Pons (tissue), 1 donor: ENCODE results near the gene DLG2.
"Not testable (repeated sequence)": the region's sequence is repeated elsewhere in the genome, so short reads cannot be mapped to it uniquely, and the experiment has no call there.

Experiments used
- DNase-seq: peaks from one replicate; pipeline ENCODE4 v3.0.0-alpha.2; 2016; ENCODE audit warnings: low spot score

Gene DLG2

DNA sequence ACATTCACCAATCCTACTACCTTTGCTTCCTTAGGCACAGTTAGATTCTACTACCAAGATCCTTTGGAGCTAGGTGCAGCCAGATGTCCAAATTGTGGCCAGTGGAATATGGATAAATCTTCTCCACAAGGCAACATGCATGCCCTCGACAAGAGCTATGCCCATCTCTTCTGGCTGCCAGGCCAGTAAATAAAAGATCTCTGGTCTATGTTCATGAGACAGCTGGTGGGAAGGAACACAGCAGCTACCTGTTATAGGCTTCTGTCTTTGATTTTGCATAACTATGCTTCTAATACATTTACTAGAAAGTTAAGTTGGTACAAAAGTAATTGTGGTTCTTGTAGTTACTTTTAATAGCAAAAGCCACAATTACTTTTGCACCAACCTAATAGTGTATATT lies 182.7 kb downstream of the DLG2 start:
- DNase-seq: no peak

DNA sequence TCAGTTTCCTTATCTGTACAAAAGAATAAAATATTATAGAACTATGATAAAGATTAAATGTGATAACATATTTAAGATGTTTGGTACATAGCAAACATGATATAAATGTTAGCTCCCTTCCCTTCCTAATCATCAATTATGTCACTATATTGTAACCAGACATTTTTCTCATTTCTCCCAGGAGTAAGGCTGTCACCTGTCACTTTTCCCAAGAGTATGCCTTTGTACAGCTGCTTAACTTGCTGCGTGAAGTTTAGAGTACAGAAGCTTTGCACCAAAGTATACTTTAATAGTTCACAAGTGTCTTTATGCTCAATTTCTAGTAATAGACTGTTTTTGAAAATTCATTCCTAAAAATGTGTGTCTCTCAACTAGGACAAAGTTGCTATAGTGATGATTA lies 186.9 kb downstream of the DLG2 start:
- no peak for DNase-seq

DNA sequence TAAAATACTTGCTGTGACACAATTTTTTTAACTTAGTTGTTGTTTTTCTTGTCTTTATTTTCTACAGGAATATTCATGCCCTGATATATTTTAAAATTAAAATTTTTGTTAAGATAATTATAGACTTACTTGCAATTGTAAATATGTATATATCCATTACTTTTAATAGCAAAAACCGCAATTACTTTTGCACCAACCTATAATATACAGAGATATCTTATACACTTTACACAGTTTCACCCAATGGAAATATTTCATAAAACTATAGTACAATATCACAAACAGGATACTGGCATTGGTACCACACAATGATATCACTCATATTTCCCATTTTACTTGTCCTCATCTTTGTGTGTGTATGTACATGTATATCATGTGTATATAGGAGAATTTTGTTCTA lies 188.8 kb downstream of the DLG2 start:
- DNase-seq: no peak

DNA sequence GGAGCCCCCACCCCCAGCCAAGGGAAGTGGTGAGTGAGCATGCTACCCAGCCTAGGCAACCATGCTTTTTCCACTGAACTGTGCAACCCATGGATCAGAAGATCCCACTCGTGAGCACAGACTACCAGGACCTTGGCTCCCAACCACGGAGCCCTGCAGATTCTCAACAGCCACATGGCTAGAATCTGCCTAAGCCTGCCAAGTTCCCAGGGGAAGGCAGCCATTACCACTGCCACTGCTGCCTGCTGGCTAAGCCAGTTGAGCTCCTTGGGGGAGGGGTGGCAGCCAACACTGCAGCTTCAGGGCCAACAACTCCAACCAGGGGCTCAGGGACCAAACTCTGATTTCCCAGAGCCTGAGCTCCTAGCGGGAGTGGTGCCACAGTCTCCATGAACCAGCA lies 195.8 kb downstream of the DLG2 start:
- DNase-seq: no peak

DNA sequence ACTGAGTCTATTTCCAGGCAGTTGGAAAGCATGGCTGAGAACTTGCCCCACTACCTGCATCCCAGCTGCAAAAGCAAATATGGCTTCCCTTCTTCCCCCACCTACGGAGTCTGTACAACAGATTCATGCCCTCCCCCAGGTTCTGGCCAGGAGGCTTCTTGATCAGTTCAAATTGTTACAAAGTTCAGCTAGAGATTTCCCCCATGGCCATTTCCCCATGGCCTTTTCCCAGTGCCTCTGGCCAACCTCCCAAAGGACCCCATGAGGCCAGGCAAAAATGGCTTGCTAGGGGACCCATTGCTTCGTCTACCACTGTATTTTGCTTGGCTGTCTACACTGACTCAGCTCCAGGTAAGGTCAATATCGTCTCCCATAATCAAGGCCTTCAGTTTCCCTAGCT lies 203.3 kb downstream of the DLG2 start:
- no peak for DNase-seq

DNA sequence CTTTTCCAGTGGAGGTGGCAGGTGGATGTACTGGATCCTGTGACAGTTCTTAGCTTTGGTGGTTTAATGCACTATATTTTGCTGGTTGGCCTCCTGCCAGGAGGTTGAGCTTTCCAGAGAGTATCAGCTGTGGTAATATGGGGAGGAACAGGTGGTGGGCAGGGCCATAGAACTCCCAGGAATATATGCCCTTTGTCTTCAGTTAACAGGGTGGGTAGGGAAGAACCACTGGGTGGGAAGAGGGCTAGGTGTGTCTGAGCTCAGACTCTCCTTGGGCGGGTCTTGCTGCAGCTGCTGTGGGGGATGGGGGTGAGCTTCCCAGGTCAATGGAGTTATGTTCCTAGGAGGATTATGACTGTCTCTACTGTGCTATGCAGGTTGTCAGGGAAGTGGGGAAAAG lies 203.8 kb downstream of the DLG2 start:
- no peak for DNase-seq

DNA sequence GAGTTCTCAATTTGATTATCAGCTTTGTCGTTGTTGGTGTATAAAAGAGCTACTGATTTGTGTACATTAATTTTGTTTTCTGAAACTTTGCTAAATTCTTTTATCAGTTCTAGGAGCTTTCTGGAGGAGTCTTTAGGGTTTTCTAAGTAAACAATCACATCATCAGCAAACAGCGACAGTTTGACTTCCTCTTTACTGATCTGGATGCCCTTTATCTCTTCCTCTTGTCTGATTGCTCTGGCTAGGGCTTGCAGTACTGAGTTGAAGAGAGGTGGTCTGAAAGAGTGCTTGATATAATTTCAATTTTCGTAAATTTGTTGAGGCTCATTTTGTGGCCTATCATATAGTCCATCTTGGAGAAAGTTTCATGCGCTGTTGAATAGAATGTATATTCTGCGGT lies 213.0 kb downstream of the DLG2 start:
- DNase-seq: no peak

DNA sequence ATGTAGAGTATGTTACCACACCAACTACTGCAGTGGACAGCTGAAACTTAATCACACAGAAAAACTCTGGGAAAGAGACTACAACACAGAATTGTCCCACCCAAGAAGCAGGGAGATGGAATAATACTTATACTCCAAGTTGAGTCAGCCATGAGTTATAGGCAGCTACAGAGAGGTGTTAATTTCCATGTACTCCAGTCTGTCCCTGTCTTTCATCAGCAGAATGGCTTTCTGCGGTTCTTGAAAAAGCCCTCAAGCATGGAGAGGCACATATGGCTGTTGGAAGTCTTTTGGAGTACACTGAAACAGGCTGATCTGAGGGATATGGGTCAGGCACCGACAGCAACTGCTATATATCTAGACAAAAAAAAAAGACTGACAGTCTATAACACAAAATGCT lies 219.5 kb downstream of the DLG2 start:
- DNase-seq: no peak

DNA sequence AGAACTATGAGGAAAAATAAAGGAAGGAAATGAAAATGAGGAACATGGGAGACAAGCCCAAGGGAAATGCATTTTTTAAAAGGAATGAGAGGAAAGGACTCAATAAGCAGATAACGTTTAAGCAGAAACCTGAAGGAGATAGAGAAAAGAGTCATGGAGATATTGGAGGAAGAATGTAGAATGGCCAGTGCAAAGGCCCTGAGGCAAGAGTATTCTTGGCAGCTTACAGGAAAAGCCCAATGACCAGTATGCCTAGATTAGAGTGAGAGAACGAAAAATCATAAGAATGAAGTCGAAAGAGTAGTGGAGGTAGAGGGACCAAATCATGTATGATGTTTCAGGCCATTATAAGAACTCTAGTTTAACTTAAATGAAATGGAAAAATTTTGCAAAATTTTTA lies 220.3 kb downstream of the DLG2 start:
- DNase-seq: no peak

DNA sequence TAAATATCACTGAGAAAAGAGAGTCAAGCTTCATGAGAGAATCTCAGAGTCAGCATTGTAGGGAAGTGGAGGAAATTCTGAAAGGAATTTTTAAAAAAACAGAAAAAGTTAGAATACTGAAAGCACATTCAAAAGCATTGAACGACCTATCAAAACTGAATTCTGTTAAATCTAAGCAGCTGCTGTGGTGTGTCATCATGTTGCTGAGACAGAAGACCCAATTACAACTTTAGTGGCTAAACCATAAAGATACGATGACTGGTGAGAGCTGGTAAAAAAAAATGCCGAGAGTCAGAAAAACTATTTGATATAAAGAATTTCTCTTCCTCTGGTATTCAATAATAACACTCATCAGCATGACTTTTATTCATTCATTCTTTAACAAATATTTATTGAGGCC lies 220.8 kb downstream of the DLG2 start:
- DNase-seq: no peak

DNA sequence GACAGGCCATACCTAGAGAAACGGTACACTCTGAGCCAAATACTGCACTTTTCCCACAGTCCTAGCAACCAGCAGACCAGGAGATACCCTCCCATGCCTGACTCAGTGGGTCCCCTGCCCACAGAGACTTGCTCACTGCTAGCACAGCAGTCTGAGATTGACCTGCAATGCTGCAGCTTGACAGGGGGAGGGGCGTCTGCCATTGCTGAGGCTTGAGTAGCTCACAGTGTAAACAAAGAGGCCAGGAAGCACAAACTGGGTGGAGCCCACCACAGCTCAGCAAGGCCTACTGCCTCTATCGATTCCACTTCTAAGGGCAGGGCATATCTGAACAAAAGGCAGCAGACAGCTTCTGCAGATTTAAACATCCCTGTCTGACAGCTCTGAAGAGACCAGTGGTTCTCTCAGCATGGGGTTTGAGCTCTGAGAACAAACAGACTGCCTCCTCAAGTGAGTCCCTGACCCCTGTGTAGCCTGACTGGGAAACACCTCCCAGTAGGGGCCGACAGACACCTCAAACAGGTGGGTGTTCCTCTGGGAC lies 231.6 kb downstream of the DLG2 start:
- DNase-seq: not testable (repeated sequence)

DNA sequence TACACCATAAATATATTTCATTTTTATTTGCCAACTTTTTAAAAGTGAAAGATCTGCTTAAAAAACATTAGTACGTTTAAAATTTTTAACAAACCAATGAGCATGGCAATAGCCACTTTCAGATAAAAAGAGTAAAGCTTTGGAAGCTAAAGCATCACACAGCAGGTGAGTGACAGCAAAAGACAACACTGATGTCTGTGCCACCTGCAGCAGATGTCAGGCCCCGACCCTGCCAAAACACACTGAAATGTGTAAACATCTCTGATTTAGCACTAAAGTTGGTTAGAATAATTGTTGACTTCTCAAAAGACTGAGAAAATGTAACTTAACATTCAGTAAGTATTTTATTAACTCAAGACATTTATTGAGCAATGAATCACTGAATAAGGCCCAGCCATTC lies 232.9 kb downstream of the DLG2 start:
- no peak for DNase-seq

DNA sequence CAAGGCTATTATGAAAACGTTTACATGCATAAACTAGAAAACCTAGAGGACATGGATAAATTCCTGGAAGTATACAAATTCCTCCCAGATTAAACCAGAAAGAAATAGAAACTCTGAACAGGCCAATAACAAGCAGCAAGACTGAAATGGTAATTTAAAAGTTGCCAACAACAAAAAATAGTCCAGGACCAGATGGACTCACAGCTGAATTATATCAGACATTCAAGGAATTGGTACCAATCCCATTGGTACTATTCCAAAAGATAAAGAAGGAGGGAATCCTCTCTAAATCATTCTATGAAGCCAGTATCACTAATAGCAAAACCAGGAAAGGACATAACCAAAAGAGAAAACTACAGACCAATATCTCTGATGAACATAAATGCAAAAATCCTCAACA lies 236.0 kb downstream of the DLG2 start:
- no peak for DNase-seq

DNA sequence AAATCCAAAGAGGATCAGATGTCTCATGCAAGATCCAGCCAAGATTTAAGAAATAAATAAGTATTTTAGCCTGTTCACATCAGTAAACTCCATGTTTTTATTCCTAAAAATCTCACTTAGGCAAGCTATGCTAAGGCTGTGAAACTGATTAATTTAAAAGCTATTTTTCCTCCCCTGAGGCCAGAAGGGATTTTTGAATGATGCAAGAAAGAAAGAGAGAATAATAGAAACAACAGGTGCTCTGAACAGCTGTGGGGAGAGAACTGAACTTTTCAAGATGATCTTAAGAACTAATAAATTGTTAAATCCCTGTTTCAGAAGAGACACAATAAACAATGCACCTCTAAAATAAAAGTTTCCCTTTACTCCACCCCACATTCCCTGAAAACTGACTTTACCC lies 241.6 kb downstream of the DLG2 start:
- no peak for DNase-seq

DNA sequence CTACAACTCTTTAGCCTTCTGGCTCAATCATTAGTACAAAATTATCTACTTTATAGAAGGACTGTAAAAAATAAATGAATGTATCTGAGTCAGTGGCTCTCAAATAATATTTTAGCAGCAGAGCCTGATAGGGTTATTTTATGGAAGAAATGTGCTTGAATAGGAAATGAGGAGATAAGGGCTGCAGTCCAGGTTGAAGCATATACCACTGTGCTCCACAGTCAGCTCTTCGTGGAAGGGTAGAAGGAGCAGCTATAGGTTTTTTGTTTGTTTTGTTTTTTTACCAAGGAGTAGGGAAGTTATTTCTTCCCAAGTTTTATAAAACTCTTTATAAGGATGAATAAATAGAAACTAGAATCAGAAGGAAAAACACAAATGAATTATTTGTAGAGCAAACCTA lies 242.0 kb downstream of the DLG2 start:
- DNase-seq: no peak

DNA sequence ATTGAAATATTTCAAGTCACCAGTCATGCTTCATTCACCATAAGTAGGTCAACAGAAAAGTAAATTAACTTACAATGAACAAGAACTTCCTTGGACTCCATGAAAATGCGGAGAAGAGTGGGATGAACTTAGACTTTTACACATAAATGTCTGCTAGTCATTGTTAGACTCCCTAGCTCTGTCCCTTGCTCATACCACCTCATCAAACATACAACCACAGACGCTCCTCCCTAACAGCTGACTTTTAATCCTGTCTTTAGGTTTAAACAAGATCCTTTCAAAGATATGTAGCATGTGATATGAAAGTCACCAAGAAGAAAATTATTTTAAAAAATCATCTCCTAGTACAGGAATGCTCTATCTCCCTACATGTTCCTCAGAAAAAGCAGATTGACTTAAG lies 248.1 kb downstream of the DLG2 start:
- DNase-seq: no peak

DNA sequence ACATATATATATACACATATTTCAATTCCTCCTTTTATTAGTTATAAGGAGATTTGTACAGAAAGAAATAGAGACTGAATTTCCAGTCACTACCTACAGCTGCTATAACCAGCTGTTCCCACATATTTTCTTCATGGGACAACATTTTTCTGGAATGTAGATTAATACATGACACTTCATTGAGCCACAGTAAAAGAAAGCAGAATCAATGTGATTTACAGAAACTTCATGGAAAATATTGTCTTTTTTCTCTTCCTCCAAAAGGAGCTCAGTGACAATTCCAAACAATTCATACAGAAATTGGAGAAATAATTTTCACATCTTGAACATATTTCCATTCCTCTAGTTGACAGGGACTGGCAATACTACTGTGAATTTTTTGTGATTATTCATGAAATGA lies 249.2 kb downstream of the DLG2 start:
- no peak for DNase-seq

DNA sequence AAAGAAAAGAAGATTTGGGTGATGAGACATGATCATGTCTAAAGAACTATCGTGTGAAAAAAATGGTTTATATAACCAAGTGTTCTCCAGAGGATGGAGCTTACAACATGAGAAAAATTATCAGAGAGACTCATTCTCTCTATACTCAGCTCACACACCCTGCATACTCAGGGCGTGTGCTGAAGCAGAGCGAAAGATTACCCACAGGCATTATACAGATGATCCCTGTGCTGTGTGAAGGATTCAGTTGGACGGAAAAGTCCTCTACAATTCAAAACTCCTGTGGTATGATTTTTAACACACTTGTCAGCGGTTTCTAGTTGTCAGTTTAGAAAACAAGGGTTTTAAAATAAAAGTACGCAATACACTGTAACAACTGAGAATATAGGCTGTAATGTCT lies 267.3 kb downstream of the DLG2 start:
- DNase-seq: no peak

DNA sequence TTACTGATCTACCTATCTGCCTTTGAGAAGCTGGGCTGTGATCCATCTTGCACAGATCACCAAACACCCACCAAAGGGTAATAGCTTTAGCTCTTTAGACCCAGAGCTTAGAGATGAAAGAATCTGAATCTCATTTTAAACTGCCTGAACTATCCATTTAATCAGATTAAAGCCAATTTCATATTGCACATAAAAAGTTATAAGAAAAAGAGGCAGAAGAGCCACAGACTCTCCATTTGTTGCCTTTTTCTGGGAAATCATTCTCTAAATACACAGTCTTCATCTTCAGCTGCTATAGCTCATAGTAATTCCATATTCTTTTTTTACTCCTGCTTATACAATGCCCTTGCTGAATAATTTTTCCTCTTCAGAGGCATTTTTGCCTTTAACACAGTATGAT lies 271.2 kb downstream of the DLG2 start:
- no peak for DNase-seq

DNA sequence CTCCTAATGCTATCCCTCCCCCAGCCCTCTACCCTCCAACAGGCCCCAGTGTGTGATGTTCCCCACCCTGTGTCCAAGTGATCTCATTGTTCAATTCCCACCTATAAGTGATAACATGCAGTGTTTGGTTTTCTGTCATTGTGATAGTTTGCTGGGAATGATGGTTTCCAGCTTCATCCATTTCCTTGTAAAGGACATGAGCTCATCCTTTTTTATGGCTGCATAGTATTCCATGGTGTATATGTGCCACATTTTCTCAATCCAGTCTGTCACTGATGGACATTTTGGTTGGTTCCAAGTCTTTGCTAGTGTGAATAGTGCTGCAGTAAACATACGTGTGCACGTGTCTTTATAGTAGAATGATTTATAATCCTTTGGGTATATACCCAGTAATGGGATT lies 277.6 kb downstream of the DLG2 start:
- not testable (repeated sequence) for DNase-seq

DNA sequence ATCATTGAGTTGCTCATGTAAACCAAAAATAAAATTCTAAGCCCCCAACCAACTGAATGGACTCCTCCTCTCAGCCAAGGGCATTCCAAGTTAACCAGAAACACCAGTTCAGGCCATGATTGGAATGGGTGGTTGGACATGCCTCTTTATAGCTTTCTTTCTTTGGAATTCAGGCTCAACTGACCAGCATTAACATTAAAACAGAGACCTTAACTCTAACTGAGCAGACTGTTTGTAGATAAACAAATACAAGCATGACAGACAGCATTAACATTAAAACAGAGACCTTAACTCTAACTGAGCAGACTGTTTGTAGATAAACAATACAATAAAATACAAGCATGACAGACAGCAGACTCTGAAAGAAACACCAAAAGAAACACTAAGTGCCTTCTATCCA lies 278.2 kb downstream of the DLG2 start:
- DNase-seq: no peak

DNA sequence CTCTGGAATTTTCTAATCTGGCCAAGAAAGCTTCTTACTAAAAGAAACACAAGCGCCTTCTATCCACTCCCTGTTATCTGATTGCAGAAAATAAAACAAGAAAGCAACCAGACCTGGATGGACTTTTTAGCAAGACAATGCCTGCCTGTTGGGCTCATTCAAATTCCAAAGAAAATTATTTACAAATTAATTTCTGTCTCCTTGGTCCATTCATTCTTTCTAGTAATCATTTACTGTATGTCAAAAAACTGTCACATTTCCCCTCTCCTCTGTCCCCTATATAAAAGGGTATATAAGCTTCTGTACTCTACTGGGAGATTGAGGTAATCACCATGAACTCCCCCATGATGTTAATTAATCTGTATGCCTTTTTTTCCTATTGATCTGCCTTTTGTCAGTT lies 279.9 kb downstream of the DLG2 start:
- no peak for DNase-seq

DNA sequence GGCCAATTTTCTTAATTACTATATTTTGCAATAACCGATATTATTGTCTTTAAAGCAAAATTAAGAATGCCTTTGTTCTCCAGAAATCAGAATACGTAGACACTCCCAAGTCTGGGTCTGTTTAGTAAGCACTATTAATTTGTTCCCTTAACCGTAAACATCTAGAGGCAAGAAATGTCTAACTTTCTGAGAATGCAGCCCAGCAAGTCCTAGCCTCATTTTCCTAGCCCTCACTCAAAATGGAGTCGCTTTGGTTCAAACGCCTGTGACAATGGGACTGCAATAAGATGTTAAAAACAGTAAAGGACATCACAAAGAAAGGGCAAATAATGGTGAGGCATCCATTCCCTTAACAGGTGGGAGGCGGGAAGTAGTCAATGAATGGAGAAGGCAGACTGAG lies 280.7 kb downstream of the DLG2 start:
- DNase-seq: no peak

DNA sequence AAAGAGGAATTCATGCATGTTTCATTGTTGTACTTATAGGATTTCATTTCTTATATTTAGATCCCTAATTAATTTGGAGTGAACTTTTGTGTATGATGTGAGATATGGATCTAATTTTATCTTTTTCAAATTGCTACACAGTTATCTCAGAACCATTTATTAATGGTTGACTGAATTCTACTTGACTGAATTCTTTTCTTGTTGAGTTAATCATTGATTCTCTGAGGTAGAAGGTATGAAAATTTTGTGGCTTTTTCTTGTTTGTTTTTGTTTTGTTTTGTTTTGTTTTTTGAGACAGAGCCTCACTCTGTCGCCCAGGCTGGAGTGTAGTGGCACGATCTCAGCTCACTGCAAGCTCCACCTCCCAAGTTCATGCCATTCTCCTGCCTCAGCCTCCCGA lies 286.3 kb downstream of the DLG2 start:
- not testable (repeated sequence) for DNase-seq

DNA sequence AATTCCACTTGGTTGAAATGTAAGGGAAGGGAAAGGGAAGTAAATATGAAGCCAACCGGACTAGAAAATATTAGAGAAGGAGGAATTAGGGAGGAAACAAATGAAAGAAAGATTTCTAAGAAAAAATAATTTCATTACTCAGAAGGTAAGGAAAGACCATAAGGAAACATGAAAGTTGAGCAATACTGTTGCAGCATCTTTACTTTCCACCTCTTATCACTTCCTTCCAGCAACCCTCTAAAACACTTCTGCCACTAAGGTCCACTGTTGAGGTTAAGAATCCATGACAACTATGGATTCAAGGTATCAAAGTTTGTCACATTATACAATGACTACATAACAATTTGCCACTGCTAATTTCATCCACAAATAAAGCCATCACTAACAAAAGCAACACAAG lies 308.6 kb downstream of the DLG2 start:
- no peak for DNase-seq
